Ovary (tissue), 9 donors: ENCODE data around the gene RERE. TPM values are rescaled to one million over a fixed set of nuclear protein-coding genes. Genes with fewer than 3 reads are reported as not detected.

Experiments
- DNase-seq, 5 donors: peaks; one replicate each; pipeline ENCODE4 v3.0.0-alpha.2; 2019 to 2020
- H3K27ac ChIP-seq, 2 donors: fragments of 200-600 bp; one replicate each; pipeline versions ENCODE4 v1.5.1 to v1.8.0; 2019 to 2022
- H3K27me3 ChIP-seq: fragments of 200-600 bp; one replicate; pipeline ENCODE4 v1.8.0; 2022
- H3K36me3 ChIP-seq: fragments of 200-600 bp; sonication (generic); one replicate; pipeline ENCODE4 v1.5.1; 2019
- H3K4me1 ChIP-seq: one replicate; pipeline ENCODE4 v1.8.1; 2013; ENCODE audit warnings: mild to moderate bottlenecking, moderate library complexity; ENCODE audit not compliant: insufficient read depth
- H3K4me3 ChIP-seq: fragments of 200-600 bp; sonication (generic); one replicate; pipeline ENCODE4 v1.5.1; 2017
- H3K9me3 ChIP-seq, 2 donors: fragments of 200-600 bp in 1 of 2; sonication (generic) in 1 of 2; one replicate each; pipeline versions ENCODE4 v1.5.1 to v1.8.1; 2013 to 2019; ENCODE audit warnings: mild to moderate bottlenecking in 1 of 2, moderate library complexity in 1 of 2
- EP300 ChIP-seq: sonication (generic); formaldehyde crosslinking; IDR thresholded peaks from one replicate; pipeline ENCODE4 v1.6.1; 2017; ENCODE audit warnings: antibody characterized with exemption
- POLR2A ChIP-seq: fragments of 450-650 bp; IDR thresholded peaks from one replicate; pipeline ENCODE4 v1.6.1; 2017; ENCODE audit warnings: antibody characterized with exemption, mild to moderate bottlenecking, moderate library complexity
- WGBS, 3 donors: extraction: QIAGEN DNeasy Blood & Tissue Kit in 1 of 3; methylation state at CpG; one replicate each; pipeline versions ENCODE4 v1.1.5 to v1.1.7; 2013 to 2017; 5-methylcytosine and 5-hydroxymethylcytosine counted together
- intact Hi-C, 4 donors: fragments of 100-400 bp; cut with DNase I; formaldehyde crosslinking; loops; one replicate each; pipeline versions ENCODE4 v1.11.0 to v1.15.1; 2022 to 2023
- polyA plus RNA-seq, 2 donors: library from polyadenylated mRNA; stranded (reverse); fragments of 200-250 nt in 1 of 2; fragments of 350-450 nt in 1 of 2; fragmentation: Illumina TruSeq in 1 of 2; extraction: RNeasy Lipid Tissue Mini Kit (QIAGEN cat#74804) in 1 of 2; gene quantifications; one replicate each; pipeline ENCODE4 v1.2.3, GENCODE V29; 2013 to 2014
- total RNA-seq, 7 donors: library from RNA; depleted of rRNA in 2 of 7; stranded (reverse); fragments of >200 nt in 2 of 7; fragmentation: NEBNext Ultra II Directional in 3 of 7; extraction: Animal tissue kit (Norgen Biotek cat#: 25700) in 3 of 7; gene quantifications; one replicate each; pipeline versions ENCODE4 v1.1.0 to v1.2.4, GENCODE V29; 2016 to 2023
- TF ChIP-seq, protein P1 (sequence below), 3 donors: fragments of 450-650 bp in 2 of 3; fragments of 200-600 bp in 1 of 3; IDR thresholded peaks; one replicate each; pipeline versions ENCODE4 v1.5.1 to v1.8.0; 2016 to 2022; ENCODE audit warnings: antibody characterized with exemption in 3 of 3, mild to moderate bottlenecking in 1 of 3
- donor health status: DM: no; HTN: no; CAD: no; lungs with moderate emphysema.
- donor health status: DM: no; HTN: no; CAD: no.
- donor health status: Bipolar disorder and iron deficiency.
- donor health status: DM: yes; HTN: yes; CAD: no.
- donor health status: DM: no; HTN: no; CAD: no.
- donor health status: DM: yes; HTN: yes; CAD: no.

RERE gene
- total and polyA plus RNA-seq, 9 donors: 36.7 to 119 (median 114) TPM

DNA sequence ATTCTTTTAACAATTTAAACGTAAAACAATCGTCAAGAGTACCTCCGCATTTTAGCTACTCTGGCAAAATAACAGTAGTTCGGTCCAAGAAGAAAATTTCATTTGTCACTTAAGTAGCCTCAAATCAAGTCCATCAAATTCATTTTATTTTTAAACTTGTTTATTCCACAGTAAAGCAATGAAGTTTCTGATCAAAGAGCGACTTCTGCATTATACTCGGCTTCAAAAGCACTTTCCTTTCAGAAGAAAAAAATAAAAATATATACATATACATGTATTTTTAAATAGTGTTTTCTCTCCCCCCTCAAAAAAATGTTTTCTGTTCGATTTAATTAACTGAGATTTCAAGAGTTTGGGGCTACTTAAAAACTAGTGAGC, 115.0 kb downstream of the RERE start:
- intact Hi-C loops: loop anchor here in 1 of 4 donors (5.0 kb wide), 1 partner anchor 35 kb away; no protein-coding TSS in a partner anchor
- TF ChIP-seq POLR2A (no peak), EP300 (no peak)
- TF ChIP-seq, protein P1, sequence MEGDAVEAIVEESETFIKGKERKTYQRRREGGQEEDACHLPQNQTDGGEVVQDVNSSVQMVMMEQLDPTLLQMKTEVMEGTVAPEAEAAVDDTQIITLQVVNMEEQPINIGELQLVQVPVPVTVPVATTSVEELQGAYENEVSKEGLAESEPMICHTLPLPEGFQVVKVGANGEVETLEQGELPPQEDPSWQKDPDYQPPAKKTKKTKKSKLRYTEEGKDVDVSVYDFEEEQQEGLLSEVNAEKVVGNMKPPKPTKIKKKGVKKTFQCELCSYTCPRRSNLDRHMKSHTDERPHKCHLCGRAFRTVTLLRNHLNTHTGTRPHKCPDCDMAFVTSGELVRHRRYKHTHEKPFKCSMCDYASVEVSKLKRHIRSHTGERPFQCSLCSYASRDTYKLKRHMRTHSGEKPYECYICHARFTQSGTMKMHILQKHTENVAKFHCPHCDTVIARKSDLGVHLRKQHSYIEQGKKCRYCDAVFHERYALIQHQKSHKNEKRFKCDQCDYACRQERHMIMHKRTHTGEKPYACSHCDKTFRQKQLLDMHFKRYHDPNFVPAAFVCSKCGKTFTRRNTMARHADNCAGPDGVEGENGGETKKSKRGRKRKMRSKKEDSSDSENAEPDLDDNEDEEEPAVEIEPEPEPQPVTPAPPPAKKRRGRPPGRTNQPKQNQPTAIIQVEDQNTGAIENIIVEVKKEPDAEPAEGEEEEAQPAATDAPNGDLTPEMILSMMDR (IDR thresholded peaks at IDR 0.05): no peak
- no peaks in the 10 kb centered on the region for H3K27me3 ChIP-seq
- no peaks in the 10 kb centered on the region for H3K9me3 ChIP-seq
- no peaks in the 10 kb centered on the region for H3K36me3 ChIP-seq
- WGBS, 3 donors: 4 to 5% (median 4%) methylated on average over 7 of the region's 7 CpGs
- peaks cover 7% of the 10 kb centered on the region for H3K4me1 ChIP-seq
- H3K4me3 ChIP-seq: peak overlapping the region; percentile 73
- H3K27ac ChIP-seq: peak overlapping the region in 1 of 2 donors; percentile 65
- DNase-seq: no peak

DNA sequence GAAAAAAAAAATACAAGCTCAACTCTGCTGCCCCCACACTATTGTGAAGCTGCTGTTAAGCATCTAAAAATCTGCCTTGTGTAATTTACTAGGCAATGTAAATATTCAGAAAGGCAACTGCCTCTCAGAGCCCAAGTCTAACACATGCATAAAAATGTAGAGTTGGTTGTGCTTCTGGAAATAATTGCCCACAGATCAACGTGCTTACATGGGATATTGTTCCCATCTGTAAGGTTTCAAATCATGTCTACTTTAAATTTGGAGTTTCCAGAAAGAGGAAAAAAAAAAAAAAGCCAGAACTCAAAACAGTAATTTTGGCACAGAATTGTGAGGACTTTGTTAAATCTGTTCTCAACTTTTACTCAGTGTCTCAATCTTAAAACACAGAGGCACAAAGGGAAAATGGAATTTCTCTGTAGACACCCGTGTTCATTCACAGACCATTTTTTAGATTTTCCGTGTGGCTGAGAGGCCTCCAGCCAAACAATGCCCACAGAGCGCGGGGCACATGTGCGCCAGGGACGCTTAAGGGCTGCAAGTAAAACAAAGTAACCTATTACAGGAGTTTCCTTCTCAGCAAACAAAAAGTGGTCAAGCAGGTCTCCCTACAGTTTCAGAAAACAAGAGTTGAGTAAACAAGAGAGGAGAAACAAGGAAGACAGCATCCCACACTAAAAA, 115.5 kb downstream of the RERE start:
- TF ChIP-seq POLR2A (no peak), EP300 (no peak)
- TF ChIP-seq, protein P1 (IDR thresholded peaks at IDR 0.05): no peak
- no peaks in the 10 kb centered on the region for H3K9me3 ChIP-seq
- peak overlapping the region; percentile 73 for H3K4me3 ChIP-seq
- peak overlapping the region in 1 of 2 donors; percentile 65 for H3K27ac ChIP-seq
- no peak for DNase-seq
- peaks cover 5% of the 10 kb centered on the region for H3K4me1 ChIP-seq
- no peaks in the 10 kb centered on the region for H3K27me3 ChIP-seq
- intact Hi-C loops: loop anchor here in 1 of 4 donors (5.0 kb wide), 1 partner anchor 35 kb away; no protein-coding TSS in a partner anchor
- WGBS, 3 donors: 3 to 17% (median 7%) methylated on average over 7 of the region's 7 CpGs
- no peaks in the 10 kb centered on the region for H3K36me3 ChIP-seq

DNA sequence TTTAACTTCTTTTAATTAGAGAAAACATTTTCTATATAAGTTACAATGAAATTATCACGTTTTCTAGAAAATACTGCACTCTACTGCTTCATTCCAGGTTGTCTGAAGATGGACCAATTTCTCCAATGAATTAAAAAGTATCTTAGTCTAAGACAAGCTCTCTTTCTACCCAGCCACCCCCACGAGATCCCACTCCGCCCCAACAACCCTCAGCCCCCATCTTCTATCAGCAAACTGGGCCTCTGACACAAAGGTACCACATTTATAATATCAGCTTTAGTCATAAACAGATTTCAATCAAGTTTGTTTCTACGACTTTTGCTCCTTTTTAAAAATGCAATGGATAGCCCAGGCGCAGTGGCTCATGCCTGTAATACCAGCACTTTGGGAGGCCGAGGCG, 117.8 kb downstream of the RERE start:
- intact Hi-C loops: loop anchor here in 1 of 4 donors (5.0 kb wide), 1 partner anchor 32 kb away; no protein-coding TSS in a partner anchor
- Histone ChIP-seq H3K27ac (no peak overlapping the region), H3K9me3 (no peaks in the 10 kb centered on the region), H3K4me1 (peaks cover 5% of the 10 kb centered on the region), H3K27me3 (no peaks in the 10 kb centered on the region), H3K36me3 (no peaks in the 10 kb centered on the region), H3K4me3 (no peak overlapping the region)
- WGBS, 3 donors: 93 to 95% (median 94%) methylated on average over 7 of the region's 7 CpGs
- DNase-seq: no peak
- TF ChIP-seq POLR2A (no peak), EP300 (no peak)
- TF ChIP-seq, protein P1 (IDR thresholded peaks at IDR 0.05): no peak

DNA sequence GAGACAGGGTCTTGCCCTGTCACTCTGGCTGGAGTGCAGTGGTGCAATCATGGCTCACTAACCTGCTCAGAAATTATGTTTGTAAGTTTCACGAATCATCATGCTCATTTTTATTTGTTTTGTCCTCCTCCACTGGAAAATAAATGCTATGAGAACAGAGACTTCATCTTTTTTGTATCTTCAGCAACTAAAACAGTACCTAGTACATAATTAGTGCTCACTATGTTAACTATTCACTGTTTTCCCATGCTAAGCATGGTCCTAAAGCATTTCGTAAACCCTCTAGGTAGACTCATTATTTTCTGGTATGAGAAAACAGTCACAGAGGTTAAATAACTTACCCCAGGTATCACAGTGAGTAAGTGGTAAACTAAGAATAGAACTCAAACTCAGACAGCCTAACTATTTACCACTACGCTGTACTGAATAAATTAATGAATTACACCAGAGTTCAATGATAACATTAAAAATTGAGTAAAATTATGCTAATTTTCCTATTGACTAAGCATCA, 118.4 kb downstream of the RERE start:
- H3K27me3 ChIP-seq: no peaks in the 10 kb centered on the region
- H3K4me3 ChIP-seq: no peak overlapping the region
- no peak for DNase-seq
- H3K9me3 ChIP-seq: no peaks in the 10 kb centered on the region
- TF ChIP-seq EP300 (no peak), POLR2A (no peak)
- TF ChIP-seq, protein P1 (IDR thresholded peaks at IDR 0.05): no peak
- no peaks in the 10 kb centered on the region for H3K36me3 ChIP-seq
- WGBS, 3 donors: 90 to 93% (median 92%) methylated on average over 3 of the region's 3 CpGs
- no peak overlapping the region for H3K27ac ChIP-seq
- peaks cover 5% of the 10 kb centered on the region for H3K4me1 ChIP-seq
- intact Hi-C loops: no loop called here
